Urothelium cell line (cell line): ENCODE results near the gene CCDC141.

Experiments used
- DNase-seq: peaks from one replicate; pipeline ENCODE4 v3.0.0; 2011; ENCODE audit warnings: low spot score, mixed read lengths
- FAIRE-seq: peaks from 2 replicates; lab custom pipeline; 2011; peaks lifted over from hg19 to GRCh38; lab: Jason Lieb, UNC

The CCDC141 gene

GRCh38 chr2:178915423-178916173, 134.3 kb downstream of the CCDC141 start:
- no peak for FAIRE-seq
- no peak for DNase-seq

- FAIRE-seq (no peak), DNase-seq (peak; percentile 66)
Measured at GRCh38 chr2:178914259-178914849, 135.6 kb downstream of the CCDC141 start.

- no peak for FAIRE-seq
Measured at GRCh38 chr2:178913049-178913441, 136.9 kb downstream of the CCDC141 start.

GRCh38 chr2:178912416-178913048, 137.4 kb downstream of the CCDC141 start:
- FAIRE-seq (no peak), DNase-seq (no peak)

More at GRCh38 chr2:178913049-178913441, 136.9 kb downstream of the CCDC141 start:
- no peak for DNase-seq

DNA sequence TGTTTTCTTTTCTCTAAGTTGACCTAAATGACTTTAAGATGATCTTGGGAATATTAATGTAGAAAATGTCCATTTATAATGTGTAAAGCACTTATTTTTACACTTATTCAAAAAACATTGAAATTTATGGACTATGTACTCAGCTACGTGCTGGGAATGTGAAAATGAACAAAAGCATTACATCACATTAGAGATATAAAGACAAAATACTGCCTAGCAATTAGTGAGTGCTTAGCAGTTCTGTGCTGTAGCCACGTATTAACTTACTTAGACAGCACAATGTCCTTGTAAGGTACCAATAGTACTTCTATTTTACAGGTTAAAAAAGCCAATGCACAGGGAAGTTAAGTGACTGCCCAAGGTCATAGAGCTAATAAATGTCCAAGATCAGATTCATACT, 138.9 kb downstream of the CCDC141 start:
- no peak for DNase-seq
- FAIRE-seq: no peak

DNA sequence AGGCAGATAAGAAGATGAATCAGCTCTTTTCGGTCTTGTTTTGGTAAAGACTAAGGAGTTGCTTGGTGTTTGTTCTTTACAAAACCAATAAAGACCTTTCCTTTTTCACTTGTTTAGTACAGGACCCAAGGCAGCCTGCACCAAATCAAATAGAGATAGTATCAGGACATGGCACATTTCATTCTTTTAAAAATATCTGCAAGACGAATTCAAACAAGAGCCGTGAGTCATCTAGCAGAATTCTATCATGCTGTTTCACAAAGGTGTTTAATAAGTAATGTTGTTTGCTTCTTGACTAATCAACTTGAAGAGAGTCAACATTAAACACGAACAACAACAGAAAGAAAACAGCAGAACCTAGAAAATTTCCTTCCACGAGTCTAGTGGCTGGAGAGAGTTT, 139.9 kb downstream of the CCDC141 start:
- FAIRE-seq: no peak
- DNase-seq: no peak

- no peak for DNase-seq
- FAIRE-seq: no peak
Measured at GRCh38 chr2:178909507-178909906, 140.4 kb downstream of the CCDC141 start.

- DNase-seq: no peak
- no peak for FAIRE-seq
Measured at GRCh38 chr2:178908810-178909209, 141.1 kb downstream of the CCDC141 start.

DNA sequence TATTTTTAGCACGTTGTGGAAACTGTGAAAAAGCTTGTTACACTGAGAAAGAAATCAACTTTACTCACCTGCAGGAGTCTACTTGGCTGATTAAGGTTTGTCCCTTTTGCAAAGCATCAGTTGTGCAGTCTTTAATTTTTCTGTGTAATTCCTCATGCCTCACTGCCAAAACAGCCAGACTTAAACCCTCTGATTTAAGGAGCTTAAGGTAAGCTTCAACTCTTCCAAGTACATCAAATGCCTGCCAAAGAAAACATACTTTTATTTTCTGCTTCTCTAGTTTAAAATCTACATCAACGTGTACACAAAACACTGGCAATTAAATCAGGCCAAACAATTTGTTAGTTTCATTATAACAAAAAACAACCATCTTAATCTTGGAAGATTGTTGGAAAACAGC, 144.7 kb downstream of the CCDC141 start:
- DNase-seq (no peak), FAIRE-seq (no peak)

- no peak for FAIRE-seq
- DNase-seq: no peak
Measured at GRCh38 chr2:178899656-178900055, 150.3 kb downstream of the CCDC141 start.

DNA sequence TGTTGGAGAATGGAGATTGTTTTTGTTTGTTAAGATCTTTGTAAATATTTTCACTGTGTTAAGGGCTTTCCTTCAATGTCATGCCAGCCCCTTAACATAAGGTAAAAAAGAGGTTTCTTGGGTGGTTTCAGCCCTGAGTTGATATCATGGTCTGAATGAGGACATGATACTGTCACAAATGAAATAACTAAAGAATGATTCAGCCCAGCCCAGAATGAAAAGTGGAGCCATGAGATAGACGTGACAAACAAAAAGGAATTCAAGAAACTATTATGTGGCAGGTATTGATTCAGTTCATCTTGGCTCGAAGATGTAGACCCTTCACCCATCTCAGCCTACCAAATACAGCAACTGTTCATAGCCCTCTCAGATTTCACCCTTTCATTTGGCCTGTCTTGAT, 154.1 kb downstream of the CCDC141 start:
- FAIRE-seq (no peak), DNase-seq (no peak)

GRCh38 chr2:178895171-178895570, 154.8 kb downstream of the CCDC141 start:
- FAIRE-seq: no peak
- DNase-seq: no peak

- DNase-seq (no peak), FAIRE-seq (no peak)
Measured at GRCh38 chr2:178892751-178893625, 156.9 kb downstream of the CCDC141 start.

DNA sequence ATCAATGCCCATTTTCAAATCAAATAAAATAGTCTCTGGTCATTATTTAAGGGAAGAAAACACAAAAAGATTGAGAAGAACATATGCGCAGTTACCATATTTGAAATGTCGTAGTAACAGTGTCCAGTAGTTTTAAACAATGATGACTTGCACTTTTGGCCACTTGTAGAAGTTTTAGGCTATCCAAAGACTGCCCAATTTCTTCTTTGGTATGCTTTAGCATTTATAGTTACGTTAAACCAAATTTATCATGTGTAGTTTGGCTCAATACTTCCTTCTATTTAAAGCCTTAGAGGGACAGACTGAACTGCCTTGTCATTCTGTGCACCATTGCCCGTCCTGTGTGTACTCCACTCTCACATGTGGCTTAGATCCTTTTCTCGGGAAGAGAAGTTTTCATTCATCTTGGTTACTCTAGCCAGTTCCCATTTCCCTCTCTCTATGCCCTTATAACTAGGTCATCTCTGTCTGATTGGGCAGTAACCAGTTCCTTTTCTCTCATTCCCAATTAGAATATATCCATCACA, 157.9 kb downstream of the CCDC141 start:
- FAIRE-seq: no peak
- DNase-seq: no peak

GRCh38 chr2:178891265-178891958, 158.5 kb downstream of the CCDC141 start:
- no peak for FAIRE-seq

GRCh38 chr2:178886006-178886405, 163.9 kb downstream of the CCDC141 start:
- FAIRE-seq (no peak), DNase-seq (no peak)

More at GRCh38 chr2:178891265-178891958, 158.5 kb downstream of the CCDC141 start:
- DNase-seq: peak; percentile 52

GRCh38 chr2:178884440-178884839, 165.5 kb downstream of the CCDC141 start:
- DNase-seq: no peak
- no peak for FAIRE-seq

GRCh38 chr2:178882666-178883440, 167.1 kb downstream of the CCDC141 start:
- no peak for DNase-seq
- FAIRE-seq: no peak

- no peak for DNase-seq
- no peak for FAIRE-seq
Measured at GRCh38 chr2:178881075-178881474, 168.9 kb downstream of the CCDC141 start.
